Stimulated activated CD8-positive, alpha-beta memory T cell treated with anti-CD3 and anti-CD28 coated beads, Interleukin-4, amount 100 ng/mL, for 48 hours (primary cell): ENCODE results near the gene MARCHF4.

Experiments used
- DNase-seq: peaks from one replicate; pipeline ENCODE4 v3.0.0-alpha.2; 2020

MARCHF4 gene

DNA sequence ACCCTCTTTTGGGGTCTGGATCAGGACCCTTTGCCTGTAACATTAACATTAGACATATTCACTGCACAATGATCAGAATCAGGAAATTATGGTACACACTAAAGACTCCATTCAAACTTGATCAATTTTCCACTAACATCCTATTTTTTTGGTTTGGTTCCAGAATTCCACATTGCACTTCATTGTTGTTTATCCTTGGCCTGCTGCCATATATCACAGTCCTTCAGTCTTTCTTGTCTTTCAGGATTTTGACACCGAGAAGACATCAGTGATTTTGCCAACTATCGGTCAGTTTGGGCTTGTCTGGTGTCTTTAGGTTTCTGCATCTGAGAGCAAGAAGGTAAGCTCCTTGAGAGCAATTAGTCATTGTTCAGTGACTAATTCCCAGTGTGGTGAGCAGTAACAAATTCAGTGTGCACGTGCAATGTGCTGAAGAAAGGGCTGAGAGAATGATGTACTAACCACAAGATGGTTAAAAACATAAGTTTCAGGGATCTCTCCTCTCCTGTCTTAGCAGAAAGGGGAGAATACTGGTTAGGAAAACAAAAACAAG lies 23.5 kb downstream of the MARCHF4 start:
- peak; percentile 43 for DNase-seq

DNA sequence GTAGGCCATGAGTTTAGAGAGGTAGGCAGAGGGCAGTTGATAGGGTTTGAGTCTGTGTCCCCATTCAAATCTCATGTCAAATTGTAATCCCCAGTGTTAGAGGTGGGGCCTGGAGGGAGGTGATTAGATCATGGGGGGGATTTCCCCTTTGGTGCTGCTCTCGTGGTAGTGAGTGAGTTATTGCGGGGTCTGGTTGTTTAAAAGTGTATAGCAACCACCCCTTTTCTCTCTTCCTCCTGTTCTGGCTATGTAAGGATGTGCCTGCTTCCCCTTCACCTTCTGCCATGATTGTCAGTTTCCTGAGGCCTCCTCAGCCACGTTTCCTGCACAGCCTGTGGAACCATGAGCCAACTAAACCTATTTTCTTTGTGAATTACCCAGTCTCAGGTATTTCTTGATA lies 25.5 kb downstream of the MARCHF4 start:
- DNase-seq: peak; percentile 34

DNA sequence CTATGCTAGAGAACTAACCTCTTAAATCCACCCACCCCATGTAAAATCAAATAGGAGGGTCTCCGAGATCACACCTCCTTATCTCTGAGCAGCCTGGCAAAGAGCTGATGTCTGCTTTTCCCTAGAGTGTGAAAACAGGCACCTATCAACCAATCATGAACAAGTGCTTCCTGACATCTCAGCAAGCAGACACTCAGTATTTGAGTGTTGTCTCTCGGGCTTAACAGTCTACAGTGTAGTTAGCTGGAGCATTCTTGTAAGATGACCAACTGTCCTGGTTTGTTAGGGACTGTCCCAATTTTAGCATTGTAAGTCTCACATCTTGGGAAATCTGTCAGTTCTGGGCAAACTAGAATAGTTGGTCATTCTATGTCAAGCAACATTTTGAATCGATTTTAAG lies 26.4 kb downstream of the MARCHF4 start:
- no peak for DNase-seq

DNA sequence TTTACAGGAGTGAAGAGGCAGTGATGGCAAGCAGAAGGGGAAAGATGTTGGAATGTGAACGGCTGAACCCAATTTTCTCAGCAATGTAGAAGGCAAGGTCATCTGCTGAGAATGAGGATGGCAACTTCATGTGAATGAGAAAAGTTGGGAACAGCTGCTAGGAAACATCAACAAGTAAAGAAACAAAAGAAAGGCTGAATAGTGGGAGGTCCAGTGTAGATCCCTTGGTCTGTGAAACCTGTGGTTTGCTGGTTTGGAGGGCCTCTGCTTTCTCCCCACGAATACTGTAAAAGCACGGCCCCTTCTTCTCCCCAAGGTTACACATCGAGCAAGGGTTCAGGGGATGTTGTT lies 27.4 kb downstream of the MARCHF4 start:
- DNase-seq: no peak

DNA sequence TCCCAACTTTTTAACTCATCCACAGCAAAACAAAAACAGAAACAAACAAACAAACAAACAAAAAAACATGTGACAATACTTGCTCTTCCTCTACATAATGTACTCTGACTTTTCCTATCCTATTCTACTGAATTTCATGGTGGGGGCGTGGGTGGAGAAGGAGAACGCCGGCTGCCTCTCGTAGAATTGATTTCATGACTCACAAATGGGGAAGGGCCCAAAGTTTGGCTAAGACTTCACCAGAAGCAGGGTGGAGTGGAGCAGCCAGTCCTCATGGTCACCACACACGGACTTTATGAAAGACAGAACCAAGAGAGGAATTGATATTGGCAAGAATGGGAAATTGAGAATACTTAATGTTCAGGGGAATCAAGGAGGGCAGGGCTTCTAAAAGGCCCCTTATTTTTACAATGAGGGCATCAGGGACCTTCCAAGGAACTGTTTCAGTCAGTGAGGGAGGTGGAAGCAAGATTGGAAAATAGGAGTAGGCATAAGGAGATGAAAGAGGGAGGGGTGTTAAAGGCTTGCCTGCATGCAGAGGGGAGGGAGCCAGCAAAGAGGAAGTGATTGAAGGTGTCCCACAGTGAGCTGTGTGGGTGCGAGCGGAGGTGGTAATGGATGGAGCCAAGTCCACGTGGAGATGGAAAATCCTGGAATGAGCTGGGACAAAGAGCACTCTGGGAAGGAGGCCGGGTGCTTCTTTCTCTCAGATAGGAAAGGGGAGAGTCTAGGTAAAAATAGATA lies 27.9 kb downstream of the MARCHF4 start:
- DNase-seq: no peak

DNA sequence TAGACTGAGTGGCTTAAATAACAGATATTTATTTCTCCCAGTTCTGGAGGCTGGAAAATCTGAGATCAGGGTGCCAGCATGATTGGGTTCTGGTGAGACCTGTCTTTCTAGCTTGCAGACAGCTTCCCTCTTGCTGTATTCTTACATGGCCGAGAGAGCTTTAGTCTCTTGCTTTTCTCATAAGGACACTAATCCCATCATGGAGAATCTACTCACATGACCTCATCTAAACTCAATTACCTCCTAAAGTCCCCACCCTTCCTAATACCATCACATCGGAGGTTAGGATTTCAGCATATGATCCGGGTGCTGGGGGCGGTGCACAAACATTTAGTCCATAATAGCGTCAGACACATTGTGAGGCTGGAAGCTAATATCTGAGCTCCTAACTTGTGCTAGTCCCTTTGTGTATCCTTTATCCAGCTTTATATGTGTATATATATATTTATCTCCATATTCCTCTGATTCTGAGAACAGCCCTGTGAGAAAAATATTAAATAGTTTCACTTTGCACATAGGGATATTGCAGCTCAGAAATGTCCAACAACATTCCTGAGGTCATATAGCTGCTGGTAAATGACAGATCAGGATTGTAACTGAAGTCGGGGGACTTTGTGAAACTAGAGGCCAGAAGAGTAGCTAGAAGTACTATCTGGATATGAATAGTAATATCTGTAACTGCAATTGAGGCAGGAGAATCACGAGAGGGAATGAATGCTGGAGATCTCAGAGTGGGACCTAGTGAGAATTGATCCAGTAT lies 28.9 kb downstream of the MARCHF4 start:
- no peak for DNase-seq

DNA sequence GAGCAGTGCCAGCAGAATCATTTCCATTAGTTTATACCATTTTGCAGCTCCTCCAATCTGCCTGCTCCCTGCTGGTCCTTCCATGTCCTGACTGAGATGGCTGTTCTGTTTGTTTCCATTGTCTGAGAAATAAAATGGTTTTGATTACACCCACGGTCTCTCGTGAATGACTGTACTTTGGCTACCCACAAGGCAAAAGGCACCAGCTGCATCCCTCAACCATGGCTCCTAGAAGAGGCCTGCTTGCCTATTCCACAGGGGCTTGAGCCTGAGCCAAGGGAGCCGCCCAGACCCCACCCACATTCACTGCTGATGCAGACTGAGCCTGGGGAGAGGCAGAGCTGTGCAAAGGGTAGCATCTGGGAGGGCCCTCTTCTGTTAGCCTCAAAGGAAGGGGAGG lies 31.2 kb downstream of the MARCHF4 start:
- peak; percentile 32 for DNase-seq

DNA sequence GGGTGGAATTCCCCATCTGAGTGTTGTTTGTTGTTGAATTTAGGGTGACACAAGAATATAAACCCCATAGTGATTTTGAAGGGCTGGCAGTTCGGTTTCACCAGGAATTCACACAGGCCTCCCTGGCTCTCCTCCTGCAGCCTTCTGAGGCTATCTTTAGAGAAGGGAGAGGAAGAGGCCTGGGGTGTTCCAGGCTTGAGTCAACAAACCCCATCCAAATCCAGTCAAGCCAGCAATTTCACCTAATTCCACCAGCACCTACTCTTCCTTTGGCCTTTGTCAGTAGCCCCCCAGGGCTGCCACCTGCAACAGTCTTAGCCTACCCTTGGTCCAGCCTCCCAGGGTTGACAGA lies 32.0 kb downstream of the MARCHF4 start:
- DNase-seq: no peak

DNA sequence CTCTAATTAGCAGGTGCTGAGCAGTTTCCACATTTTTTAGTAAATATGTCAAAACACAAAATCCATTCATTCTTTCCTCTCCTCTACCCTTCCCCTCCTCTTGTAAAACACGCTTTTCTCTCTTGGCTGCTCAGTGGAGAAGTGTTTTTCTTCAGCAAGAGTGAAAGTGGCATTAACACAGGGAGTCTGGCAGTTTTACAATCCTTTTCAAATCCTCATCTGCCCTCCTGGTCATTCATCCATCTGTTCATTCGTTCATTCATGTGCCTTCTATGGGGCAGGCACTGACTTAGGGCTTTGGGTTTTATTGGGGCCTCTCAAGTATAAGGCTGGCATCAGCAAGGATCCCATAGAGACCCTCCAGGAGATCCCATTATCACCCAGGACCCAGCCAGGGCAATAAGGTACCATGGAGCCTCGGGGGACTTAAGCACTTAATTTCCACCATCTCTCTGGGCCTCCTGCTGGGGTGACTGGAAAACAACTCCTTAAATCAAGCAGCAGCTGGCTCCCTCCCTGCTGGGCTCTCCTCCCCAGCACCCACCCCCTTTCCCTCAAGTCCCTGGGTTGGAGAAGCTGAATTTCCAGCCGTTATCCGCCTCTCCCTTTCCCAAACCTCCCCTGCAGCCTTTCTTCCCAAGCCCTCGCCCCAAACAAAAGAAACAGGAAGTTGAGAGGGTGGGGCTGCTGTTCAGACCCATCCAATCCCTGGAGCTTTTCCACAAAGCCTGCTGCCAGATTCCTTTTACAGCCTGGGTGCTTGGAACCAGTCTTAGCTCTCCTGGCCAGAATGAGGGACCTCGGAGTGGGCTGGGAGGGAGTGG lies 32.6 kb downstream of the MARCHF4 start:
- no peak for DNase-seq

DNA sequence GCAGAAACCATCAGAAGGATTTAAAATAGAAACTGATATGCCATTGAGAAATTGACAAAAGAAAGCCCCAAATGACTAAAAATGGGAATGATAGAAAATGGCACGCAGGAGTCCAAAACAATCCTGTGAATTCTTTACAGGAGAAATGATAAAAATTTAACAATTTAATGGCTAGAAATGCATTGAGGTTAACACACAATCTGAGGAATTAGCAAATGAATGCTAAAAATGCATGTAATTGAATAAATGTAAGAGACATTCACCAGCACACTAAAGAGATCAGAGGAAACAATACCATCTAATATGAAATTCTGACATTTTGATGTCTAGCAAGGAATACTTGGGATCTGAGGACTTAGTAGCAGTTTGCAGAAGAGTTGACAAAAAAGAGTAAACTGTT lies 37.0 kb downstream of the MARCHF4 start:
- DNase-seq: no peak

DNA sequence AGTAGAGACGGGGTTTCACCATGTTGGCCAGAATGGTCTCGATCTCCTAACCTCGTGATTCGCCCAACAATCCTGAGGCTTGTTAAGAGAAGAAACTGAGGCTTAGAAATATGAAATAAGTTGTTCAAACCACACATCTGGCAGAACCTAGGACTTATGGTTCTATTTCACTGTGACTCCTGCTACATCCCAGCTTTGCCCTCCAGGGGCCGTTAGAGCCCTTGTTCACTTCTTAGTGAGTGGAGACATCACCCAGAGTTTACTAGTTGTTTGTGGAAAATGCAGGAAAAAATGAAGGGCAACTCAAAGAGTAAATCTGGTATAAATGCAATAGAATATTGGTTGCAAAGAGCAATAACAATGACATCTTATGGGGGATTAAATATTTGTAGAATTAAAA lies 43.9 kb downstream of the MARCHF4 start:
- no peak for DNase-seq

DNA sequence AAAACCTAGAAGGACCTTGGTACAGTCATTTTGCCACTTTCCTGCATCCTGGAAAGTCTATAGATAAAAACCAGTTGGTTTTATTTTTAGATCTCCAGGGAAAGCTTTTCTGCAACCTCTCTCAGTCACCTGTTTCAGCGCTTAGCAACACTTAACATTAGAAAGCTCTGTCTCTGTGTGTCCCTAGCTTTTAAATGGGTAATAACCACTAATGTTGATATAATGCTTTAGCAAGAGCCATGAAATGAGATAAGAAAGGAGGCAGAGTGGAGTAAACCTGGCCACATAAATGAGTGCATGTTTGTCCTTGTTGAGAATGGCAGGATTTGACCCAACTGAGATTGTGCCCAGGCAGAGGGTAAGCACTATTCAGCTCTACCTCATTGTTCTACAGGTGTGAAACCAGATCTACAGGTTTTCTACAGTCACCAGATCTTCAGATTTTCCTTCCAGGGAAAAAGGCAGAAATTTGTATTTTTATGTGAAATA lies 44.8 kb downstream of the MARCHF4 start:
- DNase-seq: no peak
